WERI-Rb-1 (cell line): ENCODE data around the gene TMEM209.
"Not testable (repeated sequence)": the region's sequence is repeated elsewhere in the genome, so short reads cannot be mapped to it uniquely, and the experiment has no call there.

Experiments
- DNase-seq: peaks from one replicate; pipeline ENCODE4 v3.0.0-alpha.2; 2020
- H3K27ac ChIP-seq: fragments of 250-450 bp; sonication (Bioruptor Pico); 2 replicates; pipeline ENCODE4 v1.5.1; 2020; ENCODE audit warnings: mild to moderate bottlenecking, moderate library complexity
- H3K27me3 ChIP-seq: fragments of 250-450 bp; sonication (Bioruptor Pico); 2 replicates; pipeline ENCODE4 v1.5.1; 2021; ENCODE audit warnings: mild to moderate bottlenecking, low read depth, moderate library complexity; ENCODE audit not compliant: insufficient read depth, severe bottlenecking
- H3K36me3 ChIP-seq: fragments of 250-450 bp; sonication (Bioruptor Pico); 2 replicates; pipeline ENCODE4 v1.5.1; 2020; ENCODE audit warnings: mild to moderate bottlenecking, moderate library complexity
- H3K4me3 ChIP-seq: 2 replicates; pipeline ENCODE4 v1.5.1; 2011; ENCODE audit warnings: low read depth, mild to moderate bottlenecking, control low read depth, low read length
- H3K9me3 ChIP-seq: fragments of 250-450 bp; sonication (Bioruptor Pico); 2 replicates; pipeline ENCODE4 v1.5.1; 2021; ENCODE audit warnings: mild to moderate bottlenecking, moderate library complexity; ENCODE audit not compliant: severe bottlenecking
- TF ChIP-seq, protein P1 (sequence below): IDR thresholded peaks from 2 replicates; pipeline ENCODE4 v1.5.1; 2011; ENCODE audit warnings: low read depth, mild to moderate bottlenecking, control low read depth, inconsistent platforms, low read length

TMEM209 gene

DNA sequence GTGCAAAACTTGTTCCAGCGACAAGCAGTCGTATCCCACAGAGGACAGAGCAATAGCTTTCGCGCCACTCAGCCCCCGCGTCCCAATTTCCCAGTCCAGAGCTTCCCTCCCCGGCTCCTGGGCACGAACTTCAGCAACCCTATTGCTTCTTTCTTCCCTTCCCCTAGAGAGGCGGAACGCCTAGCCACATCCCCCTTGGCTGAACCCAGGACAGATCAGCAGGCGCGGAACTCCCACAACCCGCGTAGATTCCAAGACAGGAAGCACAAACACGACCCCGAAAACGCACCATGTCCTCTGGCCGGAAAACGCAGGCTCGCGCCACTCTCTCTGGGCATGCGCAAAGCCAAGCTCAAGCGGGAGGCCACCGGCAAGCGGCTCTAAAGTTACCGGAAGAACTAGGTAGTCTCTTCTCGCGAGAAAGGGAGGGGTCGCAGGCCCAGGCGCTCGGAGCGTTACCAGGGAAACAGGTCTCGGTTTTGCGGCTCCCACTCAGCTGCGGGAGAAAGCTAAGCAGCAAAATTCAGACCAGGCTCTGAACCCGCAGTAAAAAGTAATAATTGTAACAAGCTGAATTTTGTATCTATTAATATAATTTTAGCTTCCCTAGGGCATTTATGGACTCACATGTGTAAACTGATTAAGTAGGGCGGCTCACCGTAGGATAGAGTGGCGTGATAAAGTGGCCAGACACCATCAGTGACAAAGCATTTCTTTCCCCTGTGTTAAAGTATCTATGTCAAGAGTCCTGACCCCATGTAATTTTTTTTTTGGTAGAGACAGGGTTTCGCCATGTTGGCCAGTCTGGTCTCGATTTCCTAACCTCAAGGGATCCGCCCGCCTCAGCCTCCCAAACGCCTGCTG lies at the start of gene TMEM209:
Gene TMEM209, minus strand, starts transcription at position 323 of the 864 bp plus-strand sequence. Its CDS starts 31 bp downstream, at position 292.
- DNase-seq, result peak; percentile 98
- Histone ChIP-seq H3K4me3 (peak within 1 kb of the TSS; percentile 59), H3K27me3 (no peaks in the 10 kb centered on the region), H3K27ac (peak within 1 kb of the TSS; percentile 93), H3K36me3 (peaks cover 30% of the 10 kb centered on the region), H3K9me3 (no peaks in the 10 kb centered on the region)
- TF ChIP-seq, protein P1, sequence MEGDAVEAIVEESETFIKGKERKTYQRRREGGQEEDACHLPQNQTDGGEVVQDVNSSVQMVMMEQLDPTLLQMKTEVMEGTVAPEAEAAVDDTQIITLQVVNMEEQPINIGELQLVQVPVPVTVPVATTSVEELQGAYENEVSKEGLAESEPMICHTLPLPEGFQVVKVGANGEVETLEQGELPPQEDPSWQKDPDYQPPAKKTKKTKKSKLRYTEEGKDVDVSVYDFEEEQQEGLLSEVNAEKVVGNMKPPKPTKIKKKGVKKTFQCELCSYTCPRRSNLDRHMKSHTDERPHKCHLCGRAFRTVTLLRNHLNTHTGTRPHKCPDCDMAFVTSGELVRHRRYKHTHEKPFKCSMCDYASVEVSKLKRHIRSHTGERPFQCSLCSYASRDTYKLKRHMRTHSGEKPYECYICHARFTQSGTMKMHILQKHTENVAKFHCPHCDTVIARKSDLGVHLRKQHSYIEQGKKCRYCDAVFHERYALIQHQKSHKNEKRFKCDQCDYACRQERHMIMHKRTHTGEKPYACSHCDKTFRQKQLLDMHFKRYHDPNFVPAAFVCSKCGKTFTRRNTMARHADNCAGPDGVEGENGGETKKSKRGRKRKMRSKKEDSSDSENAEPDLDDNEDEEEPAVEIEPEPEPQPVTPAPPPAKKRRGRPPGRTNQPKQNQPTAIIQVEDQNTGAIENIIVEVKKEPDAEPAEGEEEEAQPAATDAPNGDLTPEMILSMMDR, result no peak

DNA sequence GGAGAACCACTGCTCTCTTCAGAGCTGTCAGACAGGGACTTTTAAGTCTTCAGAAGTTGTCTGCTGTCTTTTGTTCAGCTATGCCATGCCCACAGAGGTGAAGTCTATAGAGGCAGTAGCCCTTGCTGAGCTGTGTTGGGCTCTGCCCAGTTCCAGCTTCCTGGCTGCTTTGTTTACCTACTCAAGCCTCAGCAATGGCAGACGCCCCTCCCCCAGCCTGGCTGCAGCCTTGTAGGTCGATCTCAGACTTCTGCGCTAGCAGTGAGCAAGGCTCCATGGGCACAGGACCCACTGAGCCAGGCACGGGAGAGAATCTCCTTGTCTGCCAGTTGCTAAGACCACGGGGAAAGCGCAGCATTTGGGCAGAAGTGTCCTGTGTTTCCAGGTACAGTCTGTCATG lies 49.3 kb upstream of the TMEM209 start:
- Histone ChIP-seq H3K27me3 (no peaks in the 10 kb centered on the region), H3K36me3 (no peaks in the 10 kb centered on the region), H3K4me3 (no peak overlapping the region), H3K9me3 (peaks cover 14% of the 10 kb centered on the region), H3K27ac (no peak overlapping the region)
- no peak for DNase-seq
- TF ChIP-seq, protein P1, result no peak

DNA sequence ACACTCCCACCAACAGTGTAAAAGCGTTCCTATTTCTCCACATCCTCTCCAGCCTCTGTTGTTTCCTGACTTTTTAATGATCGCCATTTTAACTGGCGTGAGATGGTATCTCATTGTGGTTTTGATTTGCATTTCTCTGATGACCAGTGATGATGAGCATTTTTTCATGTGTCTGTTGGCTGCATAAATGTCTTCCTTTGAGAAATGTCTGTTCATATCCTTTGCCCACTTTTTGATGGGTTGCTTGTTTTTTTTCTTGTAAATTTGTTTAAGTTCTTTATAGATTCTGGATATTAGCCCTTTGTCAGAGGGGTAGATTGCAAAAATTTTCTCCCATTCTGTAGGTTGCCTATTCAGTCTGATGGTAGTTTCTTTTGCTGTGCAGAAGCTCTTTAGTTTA lies 44.4 kb upstream of the TMEM209 start:
- DNase-seq, H3K9me3 ChIP-seq, H3K36me3 ChIP-seq, H3K27me3 ChIP-seq, H3K27ac ChIP-seq, H3K4me3 ChIP-seq: not testable (repeated sequence)

DNA sequence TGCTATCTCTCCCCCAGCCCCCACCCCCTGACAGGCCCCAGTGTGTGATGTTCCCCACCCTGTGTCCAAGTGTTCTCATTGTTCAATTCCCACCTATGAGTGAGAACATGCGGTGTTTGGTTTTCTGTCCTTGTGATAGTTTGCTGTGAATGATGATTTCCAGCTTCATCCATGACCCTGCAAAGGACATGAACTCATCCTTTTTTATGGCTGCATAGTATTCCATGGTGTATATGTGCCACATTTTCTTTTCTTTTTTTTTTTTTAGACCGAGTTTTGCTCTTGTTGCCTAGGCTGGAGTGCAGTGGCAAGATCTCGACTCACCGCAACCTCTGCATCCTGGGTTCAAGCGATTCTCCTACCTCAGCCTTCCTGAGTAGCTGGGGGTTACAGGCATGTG lies 43.6 kb upstream of the TMEM209 start:
- not testable (repeated sequence) for H3K27me3 ChIP-seq

DNA sequence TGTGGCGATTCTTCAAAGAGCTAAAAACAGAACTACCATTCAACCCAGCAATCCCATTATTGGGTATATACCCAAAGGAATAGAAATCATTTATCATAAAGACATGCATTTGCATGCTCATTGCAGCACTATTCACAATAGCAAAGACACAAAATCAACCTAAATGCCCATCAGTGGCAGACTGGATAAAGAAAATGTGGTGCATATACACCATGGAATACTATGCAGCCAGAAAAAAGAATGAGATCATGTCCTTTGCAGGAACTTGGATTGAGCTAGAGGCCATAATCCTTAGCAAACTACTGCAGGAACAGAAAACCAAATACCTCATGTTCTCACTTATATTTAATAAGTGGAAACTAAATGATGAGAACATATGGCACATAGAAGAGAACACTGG lies 41.3 kb upstream of the TMEM209 start:
- not testable (repeated sequence) for H3K27me3 ChIP-seq, H3K27ac ChIP-seq, H3K9me3 ChIP-seq, H3K4me3 ChIP-seq, H3K36me3 ChIP-seq, DNase-seq

More for the DNA sequence above, 43.6 kb upstream of the TMEM209 start:
- H3K4me3 ChIP-seq, DNase-seq, H3K9me3 ChIP-seq, H3K27ac ChIP-seq, H3K36me3 ChIP-seq: not testable (repeated sequence)

DNA sequence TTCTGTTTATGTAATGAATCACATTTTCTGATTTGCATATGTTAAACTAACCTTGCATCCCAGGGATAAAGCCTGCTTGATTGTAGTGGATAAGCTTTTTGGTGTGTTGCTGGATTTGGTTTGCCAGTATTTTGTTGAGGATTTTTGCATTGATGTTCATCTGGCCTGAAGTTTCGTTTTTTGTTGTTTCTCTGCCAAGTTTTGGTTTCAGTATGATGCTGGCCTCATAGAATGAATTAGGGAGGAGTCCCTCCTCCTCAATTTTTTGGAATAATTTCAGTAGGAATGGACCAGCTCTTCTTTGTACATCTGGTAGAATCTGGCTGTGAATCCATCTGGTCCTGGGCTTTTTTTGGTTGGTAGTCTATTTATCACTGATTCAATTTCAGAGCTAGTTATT lies 38.3 kb upstream of the TMEM209 start:
- H3K9me3 ChIP-seq, H3K4me3 ChIP-seq, H3K27me3 ChIP-seq, DNase-seq, H3K27ac ChIP-seq, H3K36me3 ChIP-seq: not testable (repeated sequence)

DNA sequence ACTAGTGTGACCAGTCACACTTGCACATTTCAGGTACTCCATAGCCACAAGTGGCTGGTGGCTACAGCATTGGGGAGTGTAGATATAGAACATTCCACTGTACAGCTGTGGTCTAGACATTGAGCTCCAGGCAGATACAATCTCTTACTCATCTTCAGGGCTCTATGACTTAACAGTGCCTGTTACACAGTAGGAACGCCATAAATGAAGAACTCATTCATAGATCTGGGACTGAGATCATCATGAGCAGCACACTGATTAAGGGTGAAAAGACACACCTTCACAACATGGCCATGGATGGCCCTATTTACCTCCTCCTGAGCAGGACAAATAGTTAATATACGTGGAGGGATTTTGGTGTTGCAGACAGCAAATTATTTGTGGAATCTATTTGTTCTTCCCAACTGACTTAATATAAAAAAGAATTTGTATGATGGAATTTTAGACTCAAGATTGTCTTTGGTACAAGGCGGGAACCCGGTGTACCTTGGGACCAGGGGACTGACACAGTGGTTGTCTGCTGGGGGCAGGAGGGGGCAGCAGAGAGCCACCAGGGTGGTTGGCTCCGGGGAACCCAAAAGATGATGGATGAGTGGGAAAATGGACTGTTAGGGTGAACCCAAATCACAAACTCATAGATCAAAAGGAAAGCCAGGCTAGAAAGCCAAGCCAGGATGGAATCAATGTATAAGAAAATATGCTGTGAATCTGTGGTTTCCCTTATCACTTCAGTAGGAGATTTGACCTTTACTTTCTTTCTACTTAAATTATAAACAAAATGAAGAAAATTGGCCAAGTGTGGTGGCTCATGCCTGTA lies 37.2 kb upstream of the TMEM209 start:
- TF ChIP-seq, protein P1, result peak; percentile 85
- peaks cover 6% of the 10 kb centered on the region for H3K9me3 ChIP-seq
- H3K36me3 ChIP-seq, result no peaks in the 10 kb centered on the region
- no peaks in the 10 kb centered on the region for H3K27me3 ChIP-seq
- no peak overlapping the region for H3K4me3 ChIP-seq
- H3K27ac ChIP-seq, result no peak overlapping the region
- peak; percentile 43 for DNase-seq
